HG03469 (cell line): ENCODE data around the gene MAD1L1.
"Not testable (repeated sequence)": the region's sequence is repeated elsewhere in the genome, so short reads cannot be mapped to it uniquely, and the experiment has no call there.

Experiments
- ATAC-seq: cut with Tn5 transposase; IDR thresholded peaks from one replicate; pipeline ENCODE4 v1.9.1; 2021; ENCODE audit warnings: mild to moderate bottlenecking, moderate library complexity, moderate number of reproducible peaks; ENCODE audit not compliant: unreplicated experiment

Gene MAD1L1

GRCh38 chr7:2232766-2233520 lies at the start of gene MAD1L1:
Gene MAD1L1, minus strand, starts transcription at chr7:2232945. Its CDS starts 2,812 bp downstream, at chr7:2230133.
- peak; percentile 37 for ATAC-seq

GRCh38 chr7:2282185-2282751 lies 49.5 kb upstream of the MAD1L1 start:
- no peak for ATAC-seq

- ATAC-seq = no peak
These were observed 48.8 kb upstream of the MAD1L1 start for GRCh38 chr7:2281541-2281940.

- ATAC-seq = no peak
These were observed 47.7 kb upstream of the MAD1L1 start for GRCh38 chr7:2280424-2280823.

- ATAC-seq = no peak
These were observed 47.2 kb upstream of the MAD1L1 start for GRCh38 chr7:2279896-2280295.

GRCh38 chr7:2278026-2278425 lies 45.3 kb upstream of the MAD1L1 start:
- ATAC-seq = no peak

GRCh38 chr7:2276107-2276506 lies 43.4 kb upstream of the MAD1L1 start:
- ATAC-seq = no peak

- no peak for ATAC-seq
These were observed 42.4 kb upstream of the MAD1L1 start for GRCh38 chr7:2275101-2275500.

GRCh38 chr7:2274666-2275065 lies 41.9 kb upstream of the MAD1L1 start:
- no peak for ATAC-seq

GRCh38 chr7:2273866-2274265 lies 41.1 kb upstream of the MAD1L1 start:
- no peak for ATAC-seq

GRCh38 chr7:2272031-2272430 lies 39.3 kb upstream of the MAD1L1 start:
- ATAC-seq = no peak

- ATAC-seq = no peak
These were observed 38.7 kb upstream of the MAD1L1 start for GRCh38 chr7:2271273-2272026.

GRCh38 chr7:2270495-2270894 lies 37.8 kb upstream of the MAD1L1 start:
- ATAC-seq = no peak

GRCh38 chr7:2269991-2270460 lies 37.3 kb upstream of the MAD1L1 start:
- ATAC-seq = no peak

- not testable (repeated sequence) for ATAC-seq
These were observed 36.6 kb upstream of the MAD1L1 start for GRCh38 chr7:2269089-2269990.

- ATAC-seq = no peak
These were observed 34.2 kb upstream of the MAD1L1 start for GRCh38 chr7:2266911-2267310.

- no peak for ATAC-seq
These were observed 31.4 kb upstream of the MAD1L1 start for GRCh38 chr7:2264158-2264557.

- no peak for ATAC-seq
These were observed 30.4 kb upstream of the MAD1L1 start for GRCh38 chr7:2263176-2263575.

- no peak for ATAC-seq
These were observed 28.9 kb upstream of the MAD1L1 start for GRCh38 chr7:2261611-2262010.

GRCh38 chr7:2260820-2261219 lies 28.1 kb upstream of the MAD1L1 start:
- no peak for ATAC-seq

GRCh38 chr7:2259480-2259879 lies 26.7 kb upstream of the MAD1L1 start:
- ATAC-seq = no peak
